AG04449 (cell line): ENCODE measurements around the gene BBS9.

Source experiments
- CTCF ChIA-PET: fragments of 350-600 bp; formaldehyde crosslinking; extraction: SDS; loops from one replicate; lab custom pipeline; 2021; ENCODE audit warnings: antibody characterized with exemption; lab: Yijun Ruan, JAX
- POLR2A ChIA-PET: fragments of 400-600, 350-600 bp; formaldehyde crosslinking; extraction: SDS; loops from one replicate; lab custom pipeline; 2020; ENCODE audit warnings: antibody characterized with exemption, inconsistent platforms; lab: Yijun Ruan, JAX
- DNase-seq: peaks from one replicate; pipeline ENCODE4 v3.0.0-alpha.2; 2010; ENCODE audit warnings: low read depth, low spot score
- H3K4me3 ChIP-seq: 2 replicates; pipeline ENCODE4 v1.5.1; 2011; ENCODE audit warnings: low read depth, mild to moderate bottlenecking, control low read depth, low read length
- CTCF ChIP-seq: IDR thresholded peaks from one replicate; pipeline ENCODE4 v1.5.1; 2011; ENCODE audit warnings: mild to moderate bottlenecking, moderate library complexity, low read length, control low read depth, inconsistent platforms; ENCODE audit not compliant: insufficient read depth; ENCODE audit errors: missing control alignments

The BBS9 gene

GRCh38 chr7:33395340-33395739 is 266.0 kb downstream of the BBS9 start:
- no peak for DNase-seq
- CTCF ChIA-PET, result no interaction called here
- TF ChIP-seq CTCF, result no peak
- POLR2A ChIA-PET, result no interaction called here
- no peak overlapping the region for H3K4me3 ChIP-seq

GRCh38 chr7:33399528-33400213 is 270.3 kb downstream of the BBS9 start:
- ChIA-PET POLR2A (no interaction called here), CTCF (interaction anchor here (1.4 kb wide), 1 partner anchor 17 kb away, joined by 3 read pairs; no protein-coding TSS in a partner anchor)
- no peak for TF ChIP-seq CTCF
- DNase-seq, result no peak
- H3K4me3 ChIP-seq, result no peak overlapping the region

GRCh38 chr7:33400214-33400538 is 270.8 kb downstream of the BBS9 start:
- POLR2A ChIA-PET, result no interaction called here
- CTCF ChIA-PET, result no interaction called here
- H3K4me3 ChIP-seq, result no peak overlapping the region
- no peak for TF ChIP-seq CTCF
- no peak for DNase-seq

- H3K4me3 ChIP-seq, result no peak overlapping the region
- POLR2A ChIA-PET, result no interaction called here
- no peak for TF ChIP-seq CTCF
- CTCF ChIA-PET, result interaction anchor here (1.4 kb wide), 1 partner anchor 167 kb away, joined by 3 read pairs; no protein-coding TSS in a partner anchor
- no peak for DNase-seq
Measured at GRCh38 chr7:33410266-33410665, 280.9 kb downstream of the BBS9 start.

- no peak for DNase-seq
- TF ChIP-seq CTCF, result no peak
- no peak overlapping the region for H3K4me3 ChIP-seq
- ChIA-PET POLR2A (no interaction called here), CTCF (no interaction called here)
Measured at GRCh38 chr7:33411020-33411419, 281.7 kb downstream of the BBS9 start.

- no peak for TF ChIP-seq CTCF
- ChIA-PET POLR2A (no interaction called here), CTCF (no interaction called here)
- no peak for DNase-seq
- H3K4me3 ChIP-seq, result no peak overlapping the region
Measured at GRCh38 chr7:33412331-33412730, 283.0 kb downstream of the BBS9 start.
